GM12878 (cell line): Measurements from ENCODE around the gene NAV2.

ENCODE experiments used
- CHD4 ChIP-seq: fragments of 200-600 bp; sonication (generic); IDR thresholded peaks from 2 replicates; pipeline ENCODE4 v1.6.1; 2016; ENCODE audit warnings: mild to moderate bottlenecking
- CTCF ChIP-seq, 3 experiments: IDR thresholded peaks in 2 of 3; conservative IDR thresholded peaks in 1 of 3; 2 replicates each; pipeline ENCODE4 v1.5.1; 2011; ENCODE audit warnings: low read depth in 3 of 3, low read length in 3 of 3, mild to moderate bottlenecking in 3 of 3, control low read depth in 2 of 3, moderate library complexity in 2 of 3, inconsistent platforms in 1 of 3, mixed read lengths in 1 of 3; ENCODE audit not compliant: control insufficient read depth in 2 of 3, insufficient read depth in 1 of 3; ENCODE audit errors: extremely low read depth in 1 of 3
- EZH2 ChIP-seq: IDR thresholded peaks from 2 replicates; pipeline ENCODE4 v1.6.1; 2012; ENCODE audit warnings: low read depth, mild to moderate bottlenecking, control low read depth, inconsistent platforms, low read length, borderline replicate concordance; ENCODE audit not compliant: control insufficient read depth
- GABPA ChIP-seq: IDR thresholded peaks from 2 replicates; pipeline ENCODE4 v1.6.1; 2014; ENCODE audit warnings: antibody characterized with exemption, low read depth, mild to moderate bottlenecking, inconsistent platforms
- NFYB ChIP-seq: IDR thresholded peaks from 2 replicates; pipeline ENCODE4 v1.6.1; 2011; ENCODE audit warnings: low read depth, mild to moderate bottlenecking, low read length, improper control_type of control experiment, moderate library complexity; ENCODE audit not compliant: insufficient read depth
- POLR2A ChIP-seq: IDR thresholded peaks from 2 replicates; pipeline ENCODE4 v1.6.1; 2011; ENCODE audit warnings: low read depth, mild to moderate bottlenecking, low read length
- RELA ChIP-seq: fragments of 450-650 bp; IDR thresholded peaks from 2 replicates; pipeline ENCODE4 v1.8.0; 2014; ENCODE audit warnings: borderline replicate concordance; ENCODE audit not compliant: partially characterized antibody
- ZNF274 ChIP-seq: IDR thresholded peaks from one replicate; pipeline ENCODE4 v1.8.0; 2011; ENCODE audit not compliant: insufficient read length, insufficient read depth

DNA sequence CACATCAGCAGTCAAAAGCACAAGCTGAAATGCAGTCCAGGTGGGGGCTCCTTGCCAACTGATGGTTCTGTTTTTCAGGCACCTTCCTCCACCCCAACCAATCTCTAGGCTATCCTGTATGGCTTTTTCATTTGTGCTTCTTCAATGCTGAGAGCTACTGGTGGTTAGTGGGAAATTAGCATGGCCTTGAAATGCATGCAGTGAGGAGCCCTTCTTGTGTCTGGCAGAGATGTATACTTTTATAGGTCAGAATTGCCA lies 167.4 kb downstream of the NAV2 start:
- TF ChIP-seq CHD4, result no peak
- no peak for TF ChIP-seq GABPA
- no peak for TF ChIP-seq ZNF274
- no peak for TF ChIP-seq POLR2A
- TF ChIP-seq RELA, result no peak
- TF ChIP-seq NFYB, result no peak
- TF ChIP-seq EZH2, result no peak
- no peak for TF ChIP-seq CTCF (IDR thresholded peaks at IDR 0.05 in 2 of 3, conservative IDR thresholded peaks at IDR 0.05 in 1 of 3; ENCODE audit: control insufficient read depth in 2 of 3, extremely low read depth in 1 of 3, insufficient read depth in 1 of 3, low read depth in 3 of 3, low read length in 3 of 3)
